Thyroid gland (tissue), 4 donors: ENCODE results near the gene ADM2.

Source experiments
- CTCF ChIP-seq, 6 experiments: fragments of 200-600 bp in 3 of 6; fragments of 450-650 bp in 3 of 6; sonication (generic) in 3 of 6; IDR thresholded peaks; one replicate each; pipeline ENCODE4 v1.5.1; 2016 to 2019; ENCODE audit warnings: antibody characterized with exemption in 6 of 6, mild to moderate bottlenecking in 2 of 6, inconsistent platforms in 1 of 6, moderate library complexity in 1 of 6
- POLR2A ChIP-seq, 2 donors: fragments of 450-650 bp; IDR thresholded peaks; one replicate each; pipeline ENCODE4 v1.6.1; 2017; ENCODE audit warnings: antibody characterized with exemption in 2 of 2, mild to moderate bottlenecking in 2 of 2, moderate library complexity in 1 of 2

- TF ChIP-seq CTCF (IDR thresholded peaks at IDR 0.05): no peak
- TF ChIP-seq POLR2A (IDR thresholded peaks at IDR 0.05): peak in 1 of 2 donors; percentile 79
Observed at GRCh38 chr22:50473855-50474671, 7.3 kb upstream of the ADM2 start.
